ENCODE measurements around the gene KRTAP5-7.
"Not testable (repeated sequence)": the region's sequence is repeated elsewhere in the genome, so short reads cannot be mapped to it uniquely, and the experiment has no call there.

Gene KRTAP5-7

DNA sequence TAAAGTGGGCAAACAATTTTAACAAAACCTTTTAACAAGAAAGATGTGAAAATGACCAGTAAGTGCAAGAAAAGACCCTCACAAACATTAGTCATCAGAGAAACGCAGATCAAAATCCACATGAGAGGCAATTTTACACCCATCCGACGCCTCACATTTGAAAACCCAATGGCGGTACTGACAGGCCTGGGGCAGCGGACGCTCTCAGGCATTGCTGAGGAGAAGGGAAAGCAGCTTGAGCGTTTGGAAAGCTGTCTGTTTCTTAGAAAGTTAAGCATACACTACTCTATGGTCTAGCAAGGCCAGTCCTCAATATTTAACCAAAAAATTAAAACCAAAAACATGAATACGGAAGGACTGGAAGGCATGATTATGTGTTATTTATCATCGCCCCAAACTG is 8.8 kb downstream of the KRTAP5-7 start:
- DNase-seq (ENCODE audit: low spot score), result no peak

DNA sequence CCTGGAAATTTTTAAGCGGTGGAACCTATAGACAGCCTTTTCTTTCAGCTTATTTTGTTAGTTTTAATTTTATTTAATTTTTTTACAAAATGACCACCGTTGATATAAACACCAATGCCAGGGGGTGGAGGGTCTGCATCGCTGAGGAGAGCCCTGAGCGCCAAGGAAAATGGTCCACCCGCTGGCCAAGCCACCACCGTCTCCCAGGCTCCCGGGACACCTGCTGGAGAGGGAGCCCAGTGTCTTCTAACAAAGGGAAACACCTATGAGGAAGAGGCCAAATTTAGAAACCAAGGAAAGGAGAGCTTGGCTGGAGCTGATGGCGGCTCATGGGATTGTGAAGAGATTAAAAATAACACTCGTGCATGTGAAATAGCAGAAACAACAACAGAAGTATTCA is 10.5 kb downstream of the KRTAP5-7 start:
- no peak for DNase-seq (ENCODE audit: low spot score)

DNA sequence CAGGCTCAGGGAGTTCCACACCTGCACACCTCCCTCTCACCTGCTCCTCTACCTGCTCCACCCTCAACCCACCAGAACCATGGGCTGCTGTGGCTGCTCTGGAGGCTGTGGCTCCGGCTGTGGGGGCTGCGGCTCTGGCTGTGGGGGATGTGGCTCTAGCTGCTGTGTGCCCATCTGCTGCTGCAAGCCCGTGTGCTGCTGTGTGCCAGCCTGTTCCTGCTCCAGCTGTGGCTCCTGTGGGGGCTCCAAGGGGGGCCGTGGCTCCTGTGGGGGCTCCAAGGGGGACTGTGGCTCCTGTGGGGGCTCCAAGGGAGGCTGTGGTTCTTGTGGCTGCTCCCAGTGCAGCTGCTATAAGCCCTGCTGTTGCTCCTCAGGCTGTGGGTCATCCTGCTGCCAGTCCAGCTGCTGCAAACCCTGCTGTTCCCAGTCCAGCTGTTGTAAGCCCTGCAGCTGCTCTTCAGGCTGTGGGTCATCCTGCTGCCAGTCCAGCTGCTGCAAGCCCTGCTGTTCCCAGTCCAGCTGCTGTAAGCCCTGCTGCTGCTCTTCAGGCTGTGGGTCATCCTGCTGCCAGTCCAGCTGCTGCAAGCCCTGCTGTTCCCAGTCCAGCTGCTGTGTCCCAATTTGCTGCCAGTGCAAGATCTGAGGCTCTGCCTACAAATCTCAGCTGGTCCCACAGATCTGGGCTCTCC is 11.1 kb downstream of the KRTAP5-7 start, which contains the start of gene KRTAP5-8:
Gene KRTAP5-8, plus strand, starts transcription at position 49 of the 689 bp plus-strand sequence. Its CDS starts 31 bp downstream, at position 80.
- not testable (repeated sequence) for DNase-seq (ENCODE audit: low spot score)

DNA sequence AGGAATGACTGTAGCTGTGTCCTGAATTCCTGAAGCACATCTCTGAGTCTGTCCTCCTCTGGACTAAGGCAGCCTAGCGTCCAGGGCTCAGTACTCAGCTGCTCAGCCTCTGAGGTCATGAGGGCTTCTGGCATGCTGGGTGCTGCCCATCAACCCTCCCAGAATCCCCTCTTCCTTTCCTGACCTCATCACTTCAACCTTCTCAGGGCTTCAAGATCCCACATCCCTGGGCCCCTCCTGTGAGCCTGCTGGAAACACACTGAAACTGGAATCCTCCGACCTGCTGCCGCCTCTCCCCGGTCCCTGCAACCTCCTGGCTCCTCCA is 11.6 kb downstream of the KRTAP5-7 start:
- no peak for DNase-seq (ENCODE audit: low spot score)

DNA sequence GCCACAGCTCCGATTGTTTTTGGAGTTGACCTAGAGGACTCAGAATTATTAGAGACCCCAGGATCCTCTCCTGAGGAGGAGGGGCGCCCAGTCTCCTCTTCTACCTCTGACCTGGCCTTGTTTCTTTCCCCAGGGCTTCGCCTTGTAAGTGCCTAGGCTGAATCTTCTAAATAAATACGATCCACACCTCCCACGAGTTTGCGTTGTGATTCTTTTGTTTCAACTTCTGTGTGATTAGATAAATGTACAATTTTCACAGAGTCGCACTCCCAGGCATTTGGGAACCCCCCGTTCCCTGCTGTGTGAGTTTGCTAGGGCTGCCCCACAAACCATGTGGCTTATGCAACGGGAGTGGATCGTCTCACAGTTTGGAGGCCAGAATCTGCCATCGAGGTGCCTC is 11.9 kb downstream of the KRTAP5-7 start:
- no peak for DNase-seq (ENCODE audit: low spot score)

DNA sequence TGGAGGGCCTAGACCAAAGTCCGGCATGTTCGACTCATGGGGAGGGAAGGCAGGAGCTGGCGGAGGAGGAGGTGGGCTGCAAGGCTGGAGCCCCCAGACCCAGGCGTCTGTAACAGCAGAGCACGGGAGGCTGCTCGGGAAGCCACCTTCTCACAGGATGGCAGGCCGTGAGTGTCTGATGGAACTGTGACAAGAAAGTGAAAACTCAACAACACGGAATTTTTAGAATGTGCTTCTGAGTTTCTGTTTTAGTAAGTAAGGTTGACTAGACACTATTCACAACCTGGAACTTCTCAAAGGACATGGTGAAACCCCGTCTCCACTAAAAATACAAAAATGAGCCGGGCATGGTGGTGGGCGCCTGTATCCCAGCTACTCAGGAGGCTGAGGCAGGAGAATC is 12.9 kb downstream of the KRTAP5-7 start:
- not testable (repeated sequence) for DNase-seq (ENCODE audit: low spot score)

DNA sequence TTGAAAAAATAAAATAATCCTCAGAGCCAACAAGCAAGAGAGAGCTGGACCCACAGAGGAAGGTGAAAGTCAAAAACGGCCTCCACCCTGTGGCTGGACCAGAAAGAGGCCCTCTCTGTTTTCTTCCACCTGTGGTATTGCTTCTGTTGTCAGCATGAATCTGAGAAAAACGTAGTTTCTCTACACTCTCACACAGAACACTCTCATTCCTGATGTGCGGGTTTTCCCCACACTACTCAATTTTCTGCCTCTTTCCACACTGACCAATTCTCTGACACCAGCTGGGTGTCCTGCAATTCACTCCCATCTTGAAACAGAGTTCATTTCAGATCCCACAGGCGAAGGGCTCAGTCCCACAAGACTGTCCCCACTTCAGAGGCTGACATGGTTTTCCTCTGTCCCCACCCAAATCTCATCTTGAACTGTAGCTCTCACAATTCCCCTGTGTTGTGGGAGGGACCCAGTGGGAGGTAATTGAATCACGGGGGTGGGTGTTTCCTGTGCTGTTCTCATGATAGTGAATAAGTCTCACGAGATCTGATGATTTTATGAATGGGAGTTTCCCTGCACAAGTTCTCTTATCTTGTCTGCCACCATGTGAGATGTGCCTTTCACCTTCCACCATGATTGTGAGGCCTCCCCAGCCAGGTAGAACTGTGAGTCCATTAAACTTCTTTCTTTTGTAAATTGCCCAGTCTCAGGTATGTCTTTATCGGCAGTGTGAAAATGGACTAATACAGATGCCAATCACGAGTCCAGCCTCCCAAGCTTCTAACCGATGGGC is 13.6 kb downstream of the KRTAP5-7 start:
- not testable (repeated sequence) for DNase-seq (ENCODE audit: low spot score)

DNA sequence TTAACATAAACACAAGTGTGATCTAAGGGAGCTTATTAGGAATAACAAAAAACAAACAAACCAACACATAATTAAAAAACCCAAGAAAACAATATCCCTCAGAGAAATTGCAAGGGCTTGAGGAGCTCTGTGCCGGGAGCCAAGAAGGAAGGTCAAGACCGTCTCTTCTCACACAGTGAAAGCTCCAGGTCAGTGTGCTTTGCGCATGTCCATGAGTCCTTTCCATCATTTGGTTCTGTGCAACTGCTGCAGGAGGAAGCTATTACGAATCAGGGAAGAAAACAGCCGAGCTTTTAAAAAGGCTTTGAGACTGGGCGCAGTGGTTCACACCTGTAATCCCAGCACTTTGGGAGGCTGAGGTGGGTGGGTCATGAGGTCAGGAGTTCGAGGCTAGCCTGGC is 15.3 kb downstream of the KRTAP5-7 start:
- no peak for DNase-seq (ENCODE audit: low spot score)

DNA sequence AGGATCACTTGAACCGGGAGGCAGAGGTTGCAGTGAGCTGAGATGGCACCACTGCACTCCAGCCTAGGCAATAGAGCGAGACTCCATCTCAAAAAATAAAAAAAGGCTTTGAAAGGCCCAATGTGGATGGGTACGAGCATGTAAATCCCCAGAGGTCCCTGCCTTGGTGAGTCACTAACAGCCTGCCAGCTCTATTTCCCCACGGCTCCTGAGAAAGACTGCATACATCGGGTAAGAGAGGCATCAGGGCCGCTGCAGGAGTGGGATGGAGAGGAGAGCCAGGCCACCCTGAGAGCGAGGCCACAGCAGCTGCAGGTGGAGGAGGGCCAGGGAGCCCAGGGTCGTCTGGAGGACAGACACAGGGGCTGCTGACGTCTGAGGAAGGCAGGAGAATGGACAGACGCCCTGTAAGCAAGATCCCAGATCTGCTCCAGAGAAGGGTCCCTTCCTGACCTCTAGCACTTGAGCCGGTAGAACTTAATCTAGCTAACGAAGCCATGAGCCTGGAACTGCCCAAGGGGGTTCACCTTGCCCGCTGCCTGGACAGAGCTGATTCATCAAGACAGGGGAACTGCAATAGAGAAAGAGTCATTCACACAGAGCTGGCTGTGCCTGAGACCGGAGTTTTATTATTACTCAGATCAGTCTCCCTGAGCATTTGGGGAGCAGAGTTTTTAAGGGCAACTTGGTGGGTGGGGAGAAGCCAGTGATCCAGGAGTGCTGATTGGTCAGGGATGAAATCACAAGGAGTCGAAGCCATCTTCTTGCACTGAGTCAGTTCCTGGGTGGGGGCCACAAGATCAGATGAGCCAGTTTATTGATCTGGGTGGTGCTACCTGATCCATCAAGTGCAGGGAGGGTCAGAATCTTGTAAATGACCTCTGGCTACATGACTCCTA is 16.1 kb downstream of the KRTAP5-7 start:
- DNase-seq (ENCODE audit: low spot score), result no peak

DNA sequence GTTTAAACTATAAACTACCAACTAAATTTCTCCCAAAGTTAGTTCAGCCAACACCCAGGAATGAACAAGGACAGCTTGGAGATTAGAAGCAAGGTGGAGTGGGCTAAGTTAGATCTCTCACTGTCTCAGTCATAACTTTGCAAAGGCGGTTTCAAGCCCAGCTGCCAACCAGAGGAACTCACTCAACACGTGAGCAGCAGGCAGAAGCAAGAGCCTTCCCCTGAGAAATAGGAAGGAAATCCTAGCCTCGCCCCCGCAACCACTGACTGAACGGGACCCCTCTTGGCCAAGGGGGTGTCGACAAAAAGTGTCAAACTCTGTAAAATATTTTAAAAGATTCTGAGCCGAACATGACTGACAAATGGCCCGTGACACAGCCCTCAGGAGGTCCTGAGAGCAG is 16.8 kb downstream of the KRTAP5-7 start:
- DNase-seq (ENCODE audit: low spot score), result no peak

DNA sequence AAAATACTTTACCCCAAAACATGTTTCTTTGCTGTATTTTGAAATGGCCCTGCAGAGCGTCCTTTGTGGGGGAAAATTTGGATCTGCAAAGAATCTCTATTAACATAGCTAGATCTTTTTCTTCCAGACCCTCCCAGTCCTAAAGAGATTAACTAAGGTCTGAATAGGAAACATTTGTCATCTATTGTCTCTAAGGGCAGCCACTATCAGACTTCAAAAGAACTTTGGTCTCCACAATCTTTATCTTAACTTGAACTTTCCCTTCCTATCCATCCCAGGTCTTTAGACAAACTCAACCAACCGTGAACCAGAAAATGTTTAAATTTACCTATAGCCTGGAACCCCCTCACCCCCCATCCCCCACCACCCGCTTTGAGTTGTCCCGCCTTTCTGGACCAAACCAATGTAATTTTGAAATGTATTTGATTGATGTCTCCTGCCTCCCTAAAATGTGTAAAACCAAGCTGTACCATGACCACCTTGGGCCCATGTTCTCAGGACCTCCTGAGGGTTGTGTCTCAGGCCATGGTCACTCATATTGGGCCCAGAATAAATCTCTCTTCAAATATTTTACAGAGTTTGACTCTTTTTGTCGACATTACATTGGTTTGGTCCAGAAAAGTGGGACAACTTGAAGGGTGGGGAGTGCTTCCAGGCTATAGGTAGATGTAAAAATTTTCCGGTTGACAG is 17.6 kb downstream of the KRTAP5-7 start:
- DNase-seq (ENCODE audit: low spot score), result no peak

DNA sequence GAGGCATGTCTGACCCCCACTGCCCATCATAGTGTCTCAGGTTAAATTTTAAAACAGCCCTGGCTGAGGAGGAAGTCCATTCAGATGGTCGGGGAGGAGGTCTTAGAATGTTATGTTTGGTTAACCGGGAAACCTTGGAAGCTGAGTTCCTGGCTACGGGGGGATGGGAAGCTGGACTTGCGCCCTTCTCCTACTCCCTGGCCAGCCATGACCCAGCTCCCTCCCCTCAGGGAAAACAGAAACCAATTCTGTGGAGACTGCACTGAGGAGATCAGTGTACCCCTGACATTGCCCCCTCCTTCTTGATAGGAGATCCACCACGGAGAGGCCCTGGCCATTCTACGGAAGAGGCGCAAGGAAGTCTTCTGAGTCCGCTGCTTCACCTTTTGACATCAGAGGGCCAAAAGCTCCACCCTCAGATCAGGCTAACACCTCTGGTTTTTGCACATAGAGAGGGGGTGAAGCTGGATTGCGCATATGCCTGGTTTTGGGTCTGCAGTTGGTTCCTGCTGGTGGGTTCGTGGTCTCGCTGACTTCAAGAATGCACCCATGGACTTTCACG is 18.4 kb downstream of the KRTAP5-7 start:
- no peak for DNase-seq (ENCODE audit: low spot score)

DNA sequence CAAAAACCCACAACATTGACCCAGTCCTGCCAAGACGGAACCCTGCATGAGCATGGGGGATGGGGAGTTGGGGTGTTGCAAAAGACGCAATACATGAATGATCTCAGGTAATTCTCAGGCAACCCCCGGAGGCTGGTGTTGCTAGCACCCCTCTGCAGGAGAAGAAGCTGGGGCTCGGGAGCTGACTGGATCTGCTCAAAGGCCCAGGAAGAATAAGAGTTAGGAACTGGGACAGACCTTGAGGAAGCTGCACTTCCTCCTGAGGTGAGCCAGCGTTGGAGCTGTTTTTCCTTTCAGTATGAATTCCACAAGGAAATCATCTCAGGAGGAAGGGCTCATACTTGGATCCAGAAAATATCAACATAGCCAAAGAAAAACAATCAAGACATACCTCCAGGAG is 21.1 kb downstream of the KRTAP5-7 start, which contains the start of gene KRTAP5-9:
Gene KRTAP5-9, plus strand, starts transcription at position 301 of the 400 bp plus-strand sequence. CDS start 238 bp downstream, outside the sequence.
- DNase-seq (ENCODE audit: low spot score), result no peak

DNA sequence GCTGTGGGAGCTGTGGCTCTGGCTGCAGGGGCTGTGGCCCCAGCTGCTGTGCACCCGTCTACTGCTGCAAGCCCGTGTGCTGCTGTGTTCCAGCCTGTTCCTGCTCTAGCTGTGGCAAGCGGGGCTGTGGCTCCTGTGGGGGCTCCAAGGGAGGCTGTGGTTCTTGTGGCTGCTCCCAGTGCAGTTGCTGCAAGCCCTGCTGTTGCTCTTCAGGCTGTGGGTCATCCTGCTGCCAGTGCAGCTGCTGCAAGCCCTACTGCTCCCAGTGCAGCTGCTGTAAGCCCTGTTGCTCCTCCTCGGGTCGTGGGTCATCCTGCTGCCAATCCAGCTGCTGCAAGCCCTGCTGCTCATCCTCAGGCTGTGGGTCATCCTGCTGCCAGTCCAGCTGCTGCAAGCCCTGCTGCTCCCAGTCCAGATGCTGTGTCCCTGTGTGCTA is 21.7 kb downstream of the KRTAP5-7 start:
- DNase-seq (ENCODE audit: low spot score), result no peak

DNA sequence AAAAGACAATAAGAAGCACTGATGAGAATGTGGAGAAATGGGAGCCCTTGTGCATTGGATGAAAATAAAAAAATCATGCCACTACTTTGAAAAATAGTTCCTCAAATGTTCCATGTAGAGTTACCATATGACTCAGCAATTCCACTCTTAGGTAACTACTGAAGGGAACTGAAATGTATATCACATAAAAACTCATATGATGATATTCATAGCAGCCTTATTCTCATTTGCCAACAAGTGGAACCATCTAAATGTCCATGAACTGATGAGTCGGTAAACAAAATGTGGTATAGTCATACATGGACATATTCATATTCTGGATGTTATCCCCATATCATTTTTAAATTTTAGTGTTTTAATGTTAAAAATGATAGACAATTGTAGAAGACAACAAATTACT is 24.6 kb downstream of the KRTAP5-7 start:
- no peak for DNase-seq (ENCODE audit: low spot score)

DNA sequence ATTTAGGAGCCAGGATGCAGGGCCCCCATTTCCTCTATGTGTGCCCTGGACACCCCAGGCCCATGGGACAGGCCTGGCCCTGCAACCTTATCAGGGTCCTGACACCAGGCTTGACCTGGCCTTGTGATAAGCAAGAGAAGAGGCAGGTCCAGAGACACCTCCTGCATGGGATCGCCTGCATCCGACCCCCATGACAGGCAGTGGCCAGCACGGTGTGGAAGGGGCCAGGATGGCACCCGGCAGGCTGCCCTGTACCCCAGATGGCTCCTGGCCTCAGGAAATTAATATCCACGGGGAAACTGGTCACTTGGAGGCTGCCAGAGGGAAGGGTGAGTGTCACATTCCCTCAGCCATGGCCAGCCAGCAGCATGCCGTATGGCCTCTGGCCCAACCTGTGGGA is 27.9 kb downstream of the KRTAP5-7 start:
- no peak for DNase-seq (ENCODE audit: low spot score)

DNA sequence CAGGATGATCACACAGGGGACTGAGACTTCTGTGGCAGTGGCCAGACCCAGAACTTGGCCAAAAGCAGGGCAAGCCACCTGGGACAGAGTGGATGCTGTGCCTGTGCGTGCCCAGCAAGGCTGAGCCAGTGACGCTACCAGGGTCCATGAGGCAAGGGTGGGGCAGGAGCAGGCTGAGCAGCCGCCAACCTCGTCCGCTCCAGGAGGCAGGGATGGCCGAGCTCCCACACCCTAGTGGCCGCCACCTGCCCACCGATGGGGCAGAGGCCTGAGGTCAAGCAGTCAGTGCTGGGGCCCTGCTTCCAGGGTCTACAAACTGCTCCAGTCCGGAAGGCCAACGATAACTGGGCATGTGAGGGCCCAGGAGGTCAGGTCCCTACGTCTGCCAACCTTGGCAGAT is 28.4 kb downstream of the KRTAP5-7 start:
- no peak for DNase-seq (ENCODE audit: low spot score)

DNA sequence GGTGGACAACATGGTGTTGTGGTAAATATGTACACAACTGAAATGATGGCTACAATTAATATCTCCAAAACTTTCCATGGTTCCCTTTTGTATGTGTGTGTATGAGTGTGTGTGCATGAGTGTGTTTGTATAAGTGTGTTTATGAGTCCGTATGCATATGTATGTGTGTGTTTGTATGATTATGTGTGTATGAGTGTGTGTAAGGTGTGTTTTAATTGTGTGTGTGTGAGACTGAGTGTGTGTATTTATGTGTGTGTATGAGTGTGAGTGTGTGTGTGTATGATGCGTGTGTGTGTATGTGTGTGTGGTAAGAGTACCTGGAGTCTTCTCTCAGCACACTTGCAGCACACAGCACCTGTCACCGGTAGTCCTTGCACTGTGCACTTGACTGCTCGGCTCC is 29.0 kb downstream of the KRTAP5-7 start:
- DNase-seq (ENCODE audit: low spot score), result no peak

DNA sequence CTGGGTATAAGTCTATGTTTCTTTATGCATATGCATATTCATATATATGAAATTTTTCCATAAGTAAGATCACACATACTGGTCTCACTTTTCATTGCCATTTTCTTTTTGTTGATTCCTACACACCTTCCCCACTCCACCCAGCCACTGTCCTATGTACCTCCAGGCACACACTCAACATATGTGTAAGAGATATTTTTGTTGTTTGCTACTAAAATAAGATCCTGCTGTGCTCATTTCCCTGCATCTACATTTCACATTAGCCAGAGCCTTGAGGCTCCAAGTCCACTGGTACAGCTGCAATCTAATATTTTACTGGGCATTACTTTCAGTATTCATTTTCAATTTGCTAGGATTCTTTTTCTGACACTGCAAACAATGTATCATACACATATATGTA is 30.2 kb downstream of the KRTAP5-7 start:
- no peak for DNase-seq (ENCODE audit: low spot score)

DNA sequence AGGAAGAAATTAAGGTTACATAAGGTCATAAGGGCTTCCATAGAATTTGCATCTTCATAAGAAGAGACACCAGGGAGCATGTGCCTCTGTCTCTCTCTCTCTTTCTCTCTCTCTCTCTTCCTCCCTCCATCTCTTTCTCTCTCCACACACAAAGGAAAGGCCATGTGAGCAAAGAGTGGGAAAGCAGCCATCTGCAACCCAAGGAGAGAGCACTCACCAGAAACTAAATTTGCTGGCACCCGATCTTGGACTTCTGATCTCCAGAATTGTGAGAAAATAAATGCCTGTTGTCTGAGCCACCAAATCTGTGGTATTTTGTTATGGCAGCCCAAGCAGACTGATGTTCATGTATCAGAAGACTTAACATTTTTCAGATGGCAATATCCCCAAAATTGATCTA is 31.9 kb downstream of the KRTAP5-7 start:
- DNase-seq (ENCODE audit: low spot score), result no peak

DNA sequence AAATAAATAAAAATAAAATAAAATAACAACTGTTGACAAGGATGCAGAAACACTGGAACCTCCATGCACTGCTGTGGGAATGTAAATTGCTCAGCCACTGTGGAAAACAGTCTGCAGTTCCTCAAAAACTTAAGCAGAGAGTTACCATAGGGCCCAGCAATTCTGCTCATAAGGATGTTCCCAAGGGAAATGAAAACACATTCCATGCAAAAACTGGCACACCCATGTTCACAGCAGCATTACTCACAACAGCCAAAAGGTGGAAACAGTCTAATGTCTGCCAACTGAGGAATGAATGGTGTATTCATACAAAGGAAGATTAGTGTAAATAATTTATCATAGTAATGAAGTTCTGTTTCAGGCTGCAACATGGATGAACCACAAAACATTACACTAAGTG is 35.1 kb downstream of the KRTAP5-7 start:
- DNase-seq (ENCODE audit: low spot score), result no peak

DNA sequence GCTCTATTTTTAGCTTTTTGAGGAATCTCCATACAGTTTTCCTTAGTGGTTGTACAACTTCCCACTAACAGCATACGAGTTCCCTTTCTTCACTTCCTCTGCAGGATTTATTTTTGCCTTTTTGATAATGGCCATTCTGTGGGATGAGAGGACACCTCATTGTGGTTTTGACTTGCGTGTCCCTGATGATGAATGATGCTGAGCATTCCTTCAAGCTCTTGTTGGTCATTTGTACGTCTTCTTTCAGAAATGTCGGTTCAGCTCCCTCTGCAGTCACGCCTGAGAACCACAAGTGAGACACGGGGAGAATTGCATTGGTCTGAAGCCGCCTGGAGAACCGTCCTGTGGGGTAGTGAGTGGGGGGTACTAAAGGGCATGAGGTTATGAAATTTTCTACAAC is 36.3 kb downstream of the KRTAP5-7 start:
- DNase-seq (ENCODE audit: low spot score), result peak; percentile 86
